Measurements from ENCODE around the gene MYD88. TPM values are rescaled to one million over a fixed set of nuclear protein-coding genes. Genes with fewer than 3 reads are reported as not detected.
A peak's percentile ranks its signal among the peaks of the same experiment; 100 is the strongest.

MYD88 gene
- total and polyA plus RNA-seq, 4 donors = 15.4 to 60.3 (median 44.1) TPM

DNA sequence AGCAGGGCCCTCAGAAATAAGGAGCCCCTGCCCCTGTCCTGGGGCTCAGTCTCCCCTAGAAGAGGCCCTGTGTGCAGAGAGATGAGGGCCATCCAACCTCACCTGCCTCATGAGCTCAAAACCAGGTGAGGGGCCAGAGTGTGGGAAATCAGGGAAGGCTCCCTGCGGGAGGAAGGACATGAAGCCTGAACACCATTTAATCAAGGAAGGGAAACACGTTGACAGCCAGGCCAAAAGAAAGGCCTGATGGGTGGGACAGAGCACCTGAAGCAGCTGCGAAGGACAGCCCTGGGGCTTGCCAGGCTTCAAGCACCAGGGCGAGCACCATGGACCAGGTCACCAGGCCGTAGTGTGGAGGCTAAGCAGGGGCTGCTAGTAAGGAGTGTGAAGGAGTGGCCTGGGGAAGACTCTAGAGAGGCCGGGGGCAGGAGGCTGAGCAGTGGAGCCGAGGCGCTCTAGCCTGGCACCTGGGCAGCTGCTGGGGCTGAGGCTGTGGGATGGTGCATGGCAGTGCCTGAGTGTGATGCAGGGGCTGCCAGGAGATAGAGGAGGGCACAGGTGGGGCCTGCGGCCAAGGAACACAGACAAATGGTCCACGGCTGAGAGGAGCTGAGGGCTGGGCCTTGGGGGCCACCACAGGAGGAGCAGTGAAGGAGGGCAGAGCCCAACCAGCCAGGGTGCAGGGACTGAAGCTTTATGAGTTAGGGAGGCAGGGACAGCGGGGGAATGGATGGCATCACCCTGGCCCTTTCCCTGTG is 17.6 kb upstream of the MYD88 start:
- Histone ChIP-seq H3K4me1 (ENCODE audit: control insufficient read depth in 4 of 4, insufficient read depth in 4 of 4, low read length in 3 of 4) (peaks cover 3 to 71% (median 55%) of the 10 kb centered on the region in 4 donors), H3K9me3 (ENCODE audit: control insufficient read depth in 4 of 4, low read length in 3 of 4) (no peaks in the 10 kb centered on the region), H3K27ac (ENCODE audit: low read depth in 1 of 2, low read length in 2 of 2) (no peak overlapping the region), H3K9ac (ENCODE audit: low read depth in 1 of 2, low read length in 2 of 2) (no peak overlapping the region), H3K36me3 (ENCODE audit: control insufficient read depth in 4 of 4, insufficient read depth in 3 of 4, low read depth in 1 of 4, low read length in 3 of 4) (peaks cover 23 to 46% (median 38%) of the 10 kb centered on the region in 4 donors), H3K4me3 (ENCODE audit: low read depth in 1 of 3, low read length in 3 of 3) (no peak overlapping the region), H3K27me3 (ENCODE audit: control insufficient read depth in 4 of 4, insufficient read depth in 4 of 4, low read length in 3 of 4) (no peaks in the 10 kb centered on the region)
- DNase-seq (ENCODE audit: low spot score) = peak; percentile 32
- 91% methylated on average over 11 of the region's 11 CpGs for WGBS
- TF ChIP-seq NR2F2 (IDR thresholded peaks at IDR 0.05) (no peak), CTCF (IDR thresholded peaks at IDR 0.05; ENCODE audit: low read depth, low read length, missing input control) (no peak), RXRA (IDR thresholded peaks at IDR 0.05) (no peak), MAX (IDR thresholded peaks at IDR 0.05) (no peak), EGR1 (IDR thresholded peaks at IDR 0.05; ENCODE audit: low read depth in 2 of 2) (no peak), YY1 (IDR thresholded peaks at IDR 0.05) (no peak), FOXA2 (IDR thresholded peaks at IDR 0.05) (no peak), SP1 (IDR thresholded peaks at IDR 0.05) (no peak), HNF4A (conservative IDR thresholded peaks at IDR 0.05) (no peak), GABPA (IDR thresholded peaks at IDR 0.05 in 1 of 2, conservative IDR thresholded peaks at IDR 0.05 in 1 of 2) (no peak), TAF1 (conservative IDR thresholded peaks at IDR 0.05) (no peak)
- TF ChIP-seq, protein P1, sequence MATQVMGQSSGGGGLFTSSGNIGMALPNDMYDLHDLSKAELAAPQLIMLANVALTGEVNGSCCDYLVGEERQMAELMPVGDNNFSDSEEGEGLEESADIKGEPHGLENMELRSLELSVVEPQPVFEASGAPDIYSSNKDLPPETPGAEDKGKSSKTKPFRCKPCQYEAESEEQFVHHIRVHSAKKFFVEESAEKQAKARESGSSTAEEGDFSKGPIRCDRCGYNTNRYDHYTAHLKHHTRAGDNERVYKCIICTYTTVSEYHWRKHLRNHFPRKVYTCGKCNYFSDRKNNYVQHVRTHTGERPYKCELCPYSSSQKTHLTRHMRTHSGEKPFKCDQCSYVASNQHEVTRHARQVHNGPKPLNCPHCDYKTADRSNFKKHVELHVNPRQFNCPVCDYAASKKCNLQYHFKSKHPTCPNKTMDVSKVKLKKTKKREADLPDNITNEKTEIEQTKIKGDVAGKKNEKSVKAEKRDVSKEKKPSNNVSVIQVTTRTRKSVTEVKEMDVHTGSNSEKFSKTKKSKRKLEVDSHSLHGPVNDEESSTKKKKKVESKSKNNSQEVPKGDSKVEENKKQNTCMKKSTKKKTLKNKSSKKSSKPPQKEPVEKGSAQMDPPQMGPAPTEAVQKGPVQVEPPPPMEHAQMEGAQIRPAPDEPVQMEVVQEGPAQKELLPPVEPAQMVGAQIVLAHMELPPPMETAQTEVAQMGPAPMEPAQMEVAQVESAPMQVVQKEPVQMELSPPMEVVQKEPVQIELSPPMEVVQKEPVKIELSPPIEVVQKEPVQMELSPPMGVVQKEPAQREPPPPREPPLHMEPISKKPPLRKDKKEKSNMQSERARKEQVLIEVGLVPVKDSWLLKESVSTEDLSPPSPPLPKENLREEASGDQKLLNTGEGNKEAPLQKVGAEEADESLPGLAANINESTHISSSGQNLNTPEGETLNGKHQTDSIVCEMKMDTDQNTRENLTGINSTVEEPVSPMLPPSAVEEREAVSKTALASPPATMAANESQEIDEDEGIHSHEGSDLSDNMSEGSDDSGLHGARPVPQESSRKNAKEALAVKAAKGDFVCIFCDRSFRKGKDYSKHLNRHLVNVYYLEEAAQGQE (IDR thresholded peaks at IDR 0.05) = no peak
- TF ChIP-seq, protein P2, sequence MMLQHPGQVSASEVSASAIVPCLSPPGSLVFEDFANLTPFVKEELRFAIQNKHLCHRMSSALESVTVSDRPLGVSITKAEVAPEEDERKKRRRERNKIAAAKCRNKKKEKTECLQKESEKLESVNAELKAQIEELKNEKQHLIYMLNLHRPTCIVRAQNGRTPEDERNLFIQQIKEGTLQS (IDR thresholded peaks at IDR 0.05) = no peak
- TF ChIP-seq, protein P3, sequence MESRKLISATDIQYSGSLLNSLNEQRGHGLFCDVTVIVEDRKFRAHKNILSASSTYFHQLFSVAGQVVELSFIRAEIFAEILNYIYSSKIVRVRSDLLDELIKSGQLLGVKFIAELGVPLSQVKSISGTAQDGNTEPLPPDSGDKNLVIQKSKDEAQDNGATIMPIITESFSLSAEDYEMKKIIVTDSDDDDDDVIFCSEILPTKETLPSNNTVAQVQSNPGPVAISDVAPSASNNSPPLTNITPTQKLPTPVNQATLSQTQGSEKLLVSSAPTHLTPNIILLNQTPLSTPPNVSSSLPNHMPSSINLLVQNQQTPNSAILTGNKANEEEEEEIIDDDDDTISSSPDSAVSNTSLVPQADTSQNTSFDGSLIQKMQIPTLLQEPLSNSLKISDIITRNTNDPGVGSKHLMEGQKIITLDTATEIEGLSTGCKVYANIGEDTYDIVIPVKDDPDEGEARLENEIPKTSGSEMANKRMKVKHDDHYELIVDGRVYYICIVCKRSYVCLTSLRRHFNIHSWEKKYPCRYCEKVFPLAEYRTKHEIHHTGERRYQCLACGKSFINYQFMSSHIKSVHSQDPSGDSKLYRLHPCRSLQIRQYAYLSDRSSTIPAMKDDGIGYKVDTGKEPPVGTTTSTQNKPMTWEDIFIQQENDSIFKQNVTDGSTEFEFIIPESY (IDR thresholded peaks at IDR 0.05) = no peak

Data from liver (tissue), 9 donors.